HEK293 (cell line): ENCODE results near the gene RAD50.

Source experiments
- CTCF ChIA-PET: fragments of 350-600 bp; formaldehyde crosslinking; extraction: SDS; loops from one replicate; lab custom pipeline; 2021; ENCODE audit warnings: antibody characterized with exemption; lab: Yijun Ruan, JAX
- POLR2A ChIA-PET: fragments of 300-600 bp; formaldehyde crosslinking; extraction: SDS; loops from one replicate; lab custom pipeline; 2020; ENCODE audit warnings: antibody characterized with exemption, inconsistent platforms; lab: Yijun Ruan, JAX
- H3K27ac ChIP-seq: fragments of 200-500 bp; sonication (Bioruptor generic); 2 replicates; pipeline ENCODE4 v1.5.1; 2014; ENCODE audit warnings: low read depth, low read length, control low read depth, inconsistent platforms; ENCODE audit errors: extremely low read depth
- H3K36me3 ChIP-seq, 2 experiments: fragments of 200-500 bp in 1 of 2; sonication (Bioruptor generic) in 1 of 2; 1 replicate in 1 of 2; 2 replicates in 1 of 2; pipeline ENCODE4 v1.5.1; 2014 to 2017; ENCODE audit warnings: inconsistent platforms in 2 of 2, low read length in 2 of 2; ENCODE audit not compliant: control insufficient read depth in 2 of 2, insufficient read depth in 1 of 2
- H3K4me1 ChIP-seq: fragments of 200-500 bp; sonication (Bioruptor generic); 2 replicates; pipeline ENCODE4 v1.5.1; 2014; ENCODE audit warnings: mild to moderate bottlenecking, low read length, inconsistent platforms; ENCODE audit not compliant: control insufficient read depth, insufficient read depth
- H3K4me3 ChIP-seq: 2 replicates; pipeline ENCODE4 v1.5.1; 2011; ENCODE audit warnings: low read depth, mild to moderate bottlenecking, control low read depth, low read length, moderate library complexity
- H3K9me3 ChIP-seq: fragments of 200-500 bp; sonication (Bioruptor generic); 2 replicates; pipeline ENCODE4 v1.5.1; 2014; ENCODE audit warnings: low read depth, low read length, inconsistent platforms; ENCODE audit not compliant: control insufficient read depth, insufficient read depth
- BCL11A ChIP-seq: fragments of 450-650 bp; formaldehyde crosslinking; IDR thresholded peaks from 2 replicates; pipeline ENCODE4 v1.5.1; 2016; ENCODE audit warnings: low read depth, missing biosample characterization, missing genetic modification characterization
- GLIS2 ChIP-seq: fragments of 450-650 bp; formaldehyde crosslinking; IDR thresholded peaks from 2 replicates; pipeline ENCODE4 v1.5.1; 2016; ENCODE audit warnings: missing biosample characterization, missing genetic modification characterization
- KLF17 ChIP-seq: fragments of 450-650 bp; formaldehyde crosslinking; IDR thresholded peaks from 2 replicates; pipeline ENCODE4 v1.5.1; 2016; ENCODE audit warnings: missing biosample characterization, missing genetic modification characterization
- TSHZ1 ChIP-seq: fragments of 450-650 bp; formaldehyde crosslinking; IDR thresholded peaks from 2 replicates; pipeline ENCODE4 v1.5.1; 2016; ENCODE audit warnings: missing biosample characterization, missing genetic modification characterization, borderline replicate concordance
- WT1 ChIP-seq: fragments of 450-650 bp; formaldehyde crosslinking; IDR thresholded peaks from 2 replicates; pipeline ENCODE4 v1.5.1; 2016; ENCODE audit warnings: missing biosample characterization, missing genetic modification characterization
- ZBTB49 ChIP-seq: fragments of 450-650 bp; formaldehyde crosslinking; IDR thresholded peaks from 2 replicates; pipeline ENCODE4 v1.5.1; 2016; ENCODE audit warnings: missing biosample characterization, missing genetic modification characterization, low read depth
- ZBTB6 ChIP-seq: fragments of 450-650 bp; formaldehyde crosslinking; IDR thresholded peaks from 2 replicates; pipeline ENCODE4 v1.5.1; 2017; ENCODE audit warnings: missing biosample characterization, missing genetic modification characterization
- ZFHX2 ChIP-seq: fragments of 450-650 bp; formaldehyde crosslinking; conservative IDR thresholded peaks from 2 replicates; pipeline ENCODE4 v1.5.1; 2016; ENCODE audit warnings: missing biosample characterization, missing genetic modification characterization
- ZFP41 ChIP-seq: fragments of 450-650 bp; formaldehyde crosslinking; IDR thresholded peaks from 2 replicates; pipeline ENCODE4 v1.5.1; 2016; ENCODE audit warnings: missing biosample characterization, missing genetic modification characterization, borderline replicate concordance
- ZNF133 ChIP-seq: fragments of 450-650 bp; formaldehyde crosslinking; IDR thresholded peaks from 2 replicates; pipeline ENCODE4 v1.5.1; 2016; ENCODE audit warnings: missing biosample characterization, missing genetic modification characterization
- ZNF19 ChIP-seq: fragments of 450-650 bp; formaldehyde crosslinking; IDR thresholded peaks from 2 replicates; pipeline ENCODE4; 2016; ENCODE audit warnings: missing biosample characterization, missing genetic modification characterization, low read depth
- ZNF239 ChIP-seq: fragments of 450-650 bp; formaldehyde crosslinking; IDR thresholded peaks from 2 replicates; pipeline ENCODE4 v1.5.1; 2016; ENCODE audit warnings: missing biosample characterization, missing genetic modification characterization
- ZNF248 ChIP-seq: fragments of 450-650 bp; formaldehyde crosslinking; IDR thresholded peaks from 2 replicates; pipeline ENCODE4 v1.5.1; 2017; ENCODE audit warnings: missing biosample characterization, missing genetic modification characterization
- ZNF280C ChIP-seq: fragments of 450-650 bp; formaldehyde crosslinking; IDR thresholded peaks from 2 replicates; pipeline ENCODE4 v1.5.1; 2016; ENCODE audit warnings: missing biosample characterization, missing genetic modification characterization
- ZNF354C ChIP-seq: fragments of 450-650 bp; formaldehyde crosslinking; IDR thresholded peaks from 2 replicates; pipeline ENCODE4 v1.5.1; 2016; ENCODE audit warnings: missing biosample characterization, missing genetic modification characterization, low read depth, borderline replicate concordance
- ZNF37A ChIP-seq: fragments of 450-650 bp; IDR thresholded peaks from 2 replicates; pipeline ENCODE4 v1.5.1; 2018; ENCODE audit warnings: missing biosample characterization, missing genetic modification characterization
- ZNF391 ChIP-seq: fragments of 450-650 bp; formaldehyde crosslinking; IDR thresholded peaks from 2 replicates; pipeline ENCODE4 v1.5.1; 2016; ENCODE audit warnings: low read depth, missing biosample characterization, missing genetic modification characterization, borderline replicate concordance
- ZNF473 ChIP-seq: fragments of 450-650 bp; formaldehyde crosslinking; IDR thresholded peaks from 2 replicates; pipeline ENCODE4 v1.5.1; 2017; ENCODE audit warnings: missing biosample characterization, missing genetic modification characterization
- ZNF488 ChIP-seq: fragments of 450-650 bp; formaldehyde crosslinking; IDR thresholded peaks from 2 replicates; pipeline ENCODE4 v1.5.1; 2016; ENCODE audit warnings: missing biosample characterization, missing genetic modification characterization
- ZNF660 ChIP-seq: fragments of 450-650 bp; IDR thresholded peaks from 2 replicates; pipeline ENCODE4 v1.5.1; 2018; ENCODE audit warnings: missing biosample characterization, mild to moderate bottlenecking, missing genetic modification characterization
- ZNF704 ChIP-seq: fragments of 450-650 bp; formaldehyde crosslinking; IDR thresholded peaks from 2 replicates; pipeline ENCODE4 v1.5.1; 2016; ENCODE audit warnings: missing biosample characterization, missing genetic modification characterization
- ZSCAN23 ChIP-seq: fragments of 450-650 bp; formaldehyde crosslinking; IDR thresholded peaks from 2 replicates; pipeline ENCODE4 v1.5.1; 2016; ENCODE audit warnings: missing biosample characterization, missing genetic modification characterization

Gene RAD50

GRCh38 chr5:132530946-132531345, 25.8 kb upstream of the RAD50 start (continued):
- TF ChIP-seq KLF17 (tag by site-specific recombination) (no peak), ZNF19 (tag by site-specific recombination) (no peak), ZBTB49 (tag by site-specific recombination) (no peak), BCL11A (no peak), ZNF473 (no peak), ZNF248 (tag by site-specific recombination) (no peak), ZBTB6 (tag by site-specific recombination) (no peak)

- CTCF ChIA-PET = no interaction called here
These were observed 17.1 kb upstream of the RAD50 start for GRCh38 chr5:132539716-132540115.

GRCh38 chr5:132540149-132540548, 16.6 kb upstream of the RAD50 start:
- CTCF ChIA-PET = no interaction called here
- TF ChIP-seq ZNF133 (tag by site-specific recombination) (no peak), TSHZ1 (tag by site-specific recombination) (no peak), ZNF280C (no peak), ZFHX2 (tag by site-specific recombination) (no peak), KLF17 (tag by site-specific recombination) (no peak), ZNF704 (no peak), ZNF354C (tag by site-specific recombination) (no peak), ZNF37A (tag by site-specific recombination) (no peak), ZFP41 (no peak), ZNF488 (tag by site-specific recombination) (no peak), ZSCAN23 (tag by site-specific recombination) (no peak), WT1 (tag by site-specific recombination) (no peak)

More at GRCh38 chr5:132539716-132540115, 17.1 kb upstream of the RAD50 start:
- POLR2A ChIA-PET = no interaction called here
- H3K36me3 ChIP-seq = no peaks in the 10 kb centered on the region
- no peaks in the 10 kb centered on the region for H3K9me3 ChIP-seq
- H3K4me3 ChIP-seq = no peak overlapping the region
- no peak for TF ChIP-seq ZNF239 (tag by site-specific recombination)
- no peak for TF ChIP-seq ZFP41
- no peak for TF ChIP-seq GLIS2 (tag by site-specific recombination)
- TF ChIP-seq ZNF391 (tag by site-specific recombination) = no peak
- no peak for TF ChIP-seq ZNF660 (tag by site-specific recombination)
- TF ChIP-seq ZNF133 (tag by site-specific recombination) = no peak
- no peaks in the 10 kb centered on the region for H3K4me1 ChIP-seq
- H3K27ac ChIP-seq = no peak overlapping the region

More at GRCh38 chr5:132540149-132540548, 16.6 kb upstream of the RAD50 start:
- POLR2A ChIA-PET = no interaction called here
- Histone ChIP-seq H3K36me3 (no peaks in the 10 kb centered on the region), H3K4me3 (no peak overlapping the region), H3K9me3 (no peaks in the 10 kb centered on the region), H3K4me1 (no peaks in the 10 kb centered on the region), H3K27ac (no peak overlapping the region)
